Measurements from ENCODE around the gene PRCC. TPM values are rescaled to one million over a fixed set of nuclear protein-coding genes. Genes with fewer than 3 reads are reported as not detected.

PRCC gene
- polyA plus RNA-seq, 1 donor (not counting 4 experiments of a cell fraction or from before 2014, with no cell fraction given): 40.4 TPM

DNA sequence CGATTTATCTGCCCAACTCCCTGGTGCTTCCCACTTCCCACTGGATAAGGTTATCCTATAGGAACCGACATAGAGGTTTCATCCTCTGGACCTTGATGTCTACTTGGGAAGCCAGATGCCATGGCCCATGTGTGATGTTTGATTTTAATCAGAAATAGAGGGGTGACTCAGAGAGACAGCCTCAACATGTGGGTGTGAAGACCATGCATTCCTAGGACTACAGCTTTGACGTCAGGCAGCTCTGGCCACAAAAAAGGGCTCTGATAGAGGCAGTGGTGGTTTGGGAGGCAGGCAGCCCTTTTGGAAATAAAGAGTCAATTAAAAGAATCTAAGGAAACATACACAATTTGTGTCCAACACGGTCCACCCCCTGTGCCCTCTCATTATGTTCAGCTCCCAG is 54.5 kb downstream of the PRCC start:
- no peak overlapping the region for H2AFZ ChIP-seq (ENCODE audit: control insufficient read depth, low read length)
- no peak for TF ChIP-seq CTCF (optimal IDR thresholded peaks at IDR 0.05 in 1 of 3, IDR thresholded peaks at IDR 0.05 in 1 of 3, conservative IDR thresholded peaks at IDR 0.05 in 1 of 3; ENCODE audit: extremely low read depth in 1 of 3, insufficient read depth in 2 of 3, low read length in 3 of 3)
- no peak for TF ChIP-seq EZH2 (IDR thresholded peaks at IDR 0.05; ENCODE audit: low read length)
- peaks cover 11% of the 10 kb centered on the region for H3K4me1 ChIP-seq (ENCODE audit: control insufficient read depth, extremely low read depth, insufficient read depth, low read length)
- no peak for FAIRE-seq
- dilution Hi-C loops (cut with MboI; ENCODE audit: extremely low pct_ligation_motif_present, low sequenced_read_pairs): no loop called here
- no peaks in the 10 kb centered on the region for H4K20me1 ChIP-seq (ENCODE audit: control insufficient read depth, extremely low read depth, insufficient read depth, low read length)
- H3K27ac ChIP-seq (ENCODE audit: control insufficient read depth, insufficient read depth, low read length): no peak overlapping the region
- H3K27me3 ChIP-seq (ENCODE audit: control insufficient read depth, extremely low read depth, insufficient read depth, low read length): no peaks in the 10 kb centered on the region
- no peaks in the 10 kb centered on the region for H3K36me3 ChIP-seq (ENCODE audit: control insufficient read depth in 2 of 2, extremely low read depth in 1 of 2, insufficient read depth in 2 of 2, low read length in 2 of 2)
- no peak overlapping the region for H3K9ac ChIP-seq (ENCODE audit: control insufficient read depth, extremely low read depth, insufficient read depth, low read length)
- H3K9me1 ChIP-seq (ENCODE audit: control insufficient read depth, extremely low read depth, insufficient read depth, low read length): no peaks in the 10 kb centered on the region
- H3K4me3 ChIP-seq (ENCODE audit: control insufficient read depth in 2 of 3, extremely low read depth in 1 of 3, insufficient read depth in 2 of 3, low read depth in 1 of 3, low read length in 3 of 3): no peak overlapping the region
- no peaks in the 10 kb centered on the region for H3K79me2 ChIP-seq (ENCODE audit: control insufficient read depth, insufficient read depth, low read length)
- no peak overlapping the region for H3K4me2 ChIP-seq (ENCODE audit: control insufficient read depth, extremely low read depth, insufficient read depth, low read depth, low read length)
- no peaks in the 10 kb centered on the region for H3K9me3 ChIP-seq (ENCODE audit: control insufficient read depth, low read depth, low read length)
- no peak for DNase-seq (ENCODE audit: low read depth, low spot score)

- Histone ChIP-seq H3K79me2 (ENCODE audit: control insufficient read depth, insufficient read depth, low read length) (no peaks in the 10 kb centered on the region), H3K36me3 (ENCODE audit: control insufficient read depth in 2 of 2, extremely low read depth in 1 of 2, insufficient read depth in 2 of 2, low read length in 2 of 2) (no peaks in the 10 kb centered on the region), H3K4me1 (ENCODE audit: control insufficient read depth, extremely low read depth, insufficient read depth, low read length) (peaks cover 7% of the 10 kb centered on the region), H3K4me2 (ENCODE audit: control insufficient read depth, extremely low read depth, insufficient read depth, low read depth, low read length) (no peak overlapping the region), H3K27ac (ENCODE audit: control insufficient read depth, insufficient read depth, low read length) (no peak overlapping the region), H3K9me3 (ENCODE audit: control insufficient read depth, low read depth, low read length) (no peaks in the 10 kb centered on the region), H3K9me1 (ENCODE audit: control insufficient read depth, extremely low read depth, insufficient read depth, low read length) (no peaks in the 10 kb centered on the region), H4K20me1 (ENCODE audit: control insufficient read depth, extremely low read depth, insufficient read depth, low read length) (no peaks in the 10 kb centered on the region), H2AFZ (ENCODE audit: control insufficient read depth, low read length) (no peak overlapping the region), H3K9ac (ENCODE audit: control insufficient read depth, extremely low read depth, insufficient read depth, low read length) (no peak overlapping the region), H3K4me3 (ENCODE audit: control insufficient read depth in 2 of 3, extremely low read depth in 1 of 3, insufficient read depth in 2 of 3, low read depth in 1 of 3, low read length in 3 of 3) (no peak overlapping the region), H3K27me3 (ENCODE audit: control insufficient read depth, extremely low read depth, insufficient read depth, low read length) (no peaks in the 10 kb centered on the region)
- TF ChIP-seq EZH2 (IDR thresholded peaks at IDR 0.05; ENCODE audit: low read length): no peak
- TF ChIP-seq CTCF (optimal IDR thresholded peaks at IDR 0.05 in 1 of 3, IDR thresholded peaks at IDR 0.05 in 1 of 3, conservative IDR thresholded peaks at IDR 0.05 in 1 of 3; ENCODE audit: extremely low read depth in 1 of 3, insufficient read depth in 2 of 3, low read length in 3 of 3): no peak
- DNase-seq (ENCODE audit: low read depth, low spot score): no peak
- dilution Hi-C loops (cut with MboI; ENCODE audit: extremely low pct_ligation_motif_present, low sequenced_read_pairs): no loop called here
- FAIRE-seq: no peak
Measured at GRCh38 chr1:156822680-156823079, 55.3 kb downstream of the PRCC start.

Data from keratinocyte (primary cell).